ENCODE measurements around the gene ZNF256.

The ZNF256 gene

GRCh38 chr19:57947419-57948134 lies at the start of gene ZNF256:
ZNF256 (minus strand) TSS chr19:57947706; CDS start chr19:57947474, 232 bp downstream.
- peak; percentile 67 to 81 for DNase-seq (ENCODE audit: low read depth in 2 of 2)

GRCh38 chr19:57992841-57993240 lies 45.3 kb upstream of the ZNF256 start:
- DNase-seq (ENCODE audit: low read depth in 2 of 2): no peak

GRCh38 chr19:57978586-57979289 lies 31.2 kb upstream of the ZNF256 start:
- no peak for DNase-seq (ENCODE audit: low read depth in 2 of 2)

GRCh38 chr19:57974434-57974833 lies 26.9 kb upstream of the ZNF256 start, which contains the start of gene C19orf18:
C19orf18 (minus strand) TSS chr19:57974534; CDS start chr19:57974432, 102 bp downstream.
- no peak for DNase-seq (ENCODE audit: low read depth in 2 of 2)

- no peak for DNase-seq (ENCODE audit: low read depth in 2 of 2)
Measured at GRCh38 chr19:57964761-57965160, 17.3 kb upstream of the ZNF256 start.

- DNase-seq (ENCODE audit: low read depth in 2 of 2): no peak
Measured at GRCh38 chr19:57961785-57962184, 14.3 kb upstream of the ZNF256 start.

GRCh38 chr19:57954996-57955395 lies 7.5 kb upstream of the ZNF256 start:
- DNase-seq (ENCODE audit: low read depth in 2 of 2): no peak

- DNase-seq (ENCODE audit: low read depth in 2 of 2): no peak
Measured at GRCh38 chr19:57949702-57950101, 2.2 kb upstream of the ZNF256 start.

GRCh38 chr19:57949296-57949695 lies 1.8 kb upstream of the ZNF256 start:
- DNase-seq (ENCODE audit: low read depth in 2 of 2): no peak

GRCh38 chr19:57947088-57947418 lies 453 bp downstream of the ZNF256 start:
- no peak for DNase-seq (ENCODE audit: low read depth in 2 of 2)

- DNase-seq (ENCODE audit: low read depth in 2 of 2): no peak
Measured at GRCh38 chr19:57946316-57946715, 1.2 kb downstream of the ZNF256 start.

GRCh38 chr19:57941593-57941992 lies 5.9 kb downstream of the ZNF256 start:
- DNase-seq (ENCODE audit: low read depth in 2 of 2): no peak

- DNase-seq (ENCODE audit: low read depth in 2 of 2): no peak
Measured at GRCh38 chr19:57935731-57936130, 11.8 kb downstream of the ZNF256 start.

GRCh38 chr19:57934820-57935665 lies 12.5 kb downstream of the ZNF256 start, which contains the start of gene ZNF418:
ZNF418 (minus strand) TSS chr19:57935402; CDS start chr19:57933822, 1,580 bp downstream.
- no peak for DNase-seq (ENCODE audit: low read depth in 2 of 2)

- DNase-seq (ENCODE audit: low read depth in 2 of 2): no peak
Measured at GRCh38 chr19:57927587-57927986, 19.9 kb downstream of the ZNF256 start.

GRCh38 chr19:57916168-57916995 lies 31.1 kb downstream of the ZNF256 start, which contains the start of gene ZNF417:
ZNF417 (minus strand) TSS chr19:57916592; CDS start chr19:57916411, 181 bp downstream.
- peak; percentile 56 for DNase-seq (ENCODE audit: low read depth in 2 of 2)

GRCh38 chr19:57914531-57914930 lies 33.0 kb downstream of the ZNF256 start:
- no peak for DNase-seq (ENCODE audit: low read depth in 2 of 2)

GRCh38 chr19:57907394-57907793 lies 40.1 kb downstream of the ZNF256 start:
- no peak for DNase-seq (ENCODE audit: low read depth in 2 of 2)

- DNase-seq (ENCODE audit: low read depth in 2 of 2): no peak
Measured at GRCh38 chr19:57905258-57905657, 42.2 kb downstream of the ZNF256 start.

GRCh38 chr19:57903618-57904184 lies 43.8 kb downstream of the ZNF256 start:
- DNase-seq (ENCODE audit: low read depth in 2 of 2): no peak

- no peak for DNase-seq (ENCODE audit: low read depth in 2 of 2)
Measured at GRCh38 chr19:57900311-57900710, 47.2 kb downstream of the ZNF256 start.
